ENCODE data around the gene RAPGEF4.

The RAPGEF4 gene

DNA sequence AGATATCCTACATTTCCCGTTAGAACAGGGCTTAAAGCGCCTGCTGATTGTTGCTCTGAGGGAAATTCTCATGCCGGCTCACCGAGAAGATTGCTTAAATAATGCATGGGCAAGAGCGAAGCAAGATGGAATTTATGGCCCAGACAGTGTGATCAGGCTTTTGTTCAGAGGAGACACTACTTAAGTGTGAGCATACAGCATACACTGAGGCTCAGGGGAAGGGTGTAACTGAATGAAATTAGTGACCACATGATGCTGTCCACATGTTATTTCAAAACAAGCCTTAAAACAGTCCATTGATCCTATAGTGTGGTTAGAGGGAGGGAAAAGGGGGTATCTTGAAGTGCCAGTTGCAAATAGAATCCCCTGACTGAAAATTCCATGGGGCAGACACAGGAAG lies 125.5 kb downstream of the RAPGEF4 start:
- H3K27me3 ChIP-seq (ENCODE audit: insufficient read depth, low read length) = no peaks in the 10 kb centered on the region
- H3K9me3 ChIP-seq (ENCODE audit: insufficient read depth, low read depth, low read length) = no peaks in the 10 kb centered on the region
- no peaks in the 10 kb centered on the region for H3K79me1 ChIP-seq (ENCODE audit: low read length)
- no peak overlapping the region for H2AK5ac ChIP-seq (ENCODE audit: low read length)
- no peak overlapping the region for H3K14ac ChIP-seq (ENCODE audit: low read length)
- no peak overlapping the region for H3K4me2 ChIP-seq (ENCODE audit: low read length)
- H4K12ac ChIP-seq (ENCODE audit: low read depth, low read length) = no peak overlapping the region
- H3K79me2 ChIP-seq (ENCODE audit: control insufficient read depth, insufficient read depth, low read length, poor library complexity) = no peaks in the 10 kb centered on the region
- no peak overlapping the region for H3K18ac ChIP-seq (ENCODE audit: low read length)
- H2BK12ac ChIP-seq (ENCODE audit: low read length) = no peak overlapping the region
- no peak overlapping the region for H3K23ac ChIP-seq (ENCODE audit: low read length)
- H3K4me1 ChIP-seq (ENCODE audit: control insufficient read depth in 1 of 2, insufficient read depth in 2 of 2, low read length in 2 of 2) = no peaks in the 10 kb centered on the region
- no peak overlapping the region for H4K91ac ChIP-seq (ENCODE audit: low read depth, low read length)
- no peak overlapping the region for H3K9ac ChIP-seq (ENCODE audit: low read length)
- H3K4ac ChIP-seq (ENCODE audit: low read depth, low read length) = no peak overlapping the region
- H3K4me3 ChIP-seq (ENCODE audit: low read depth, low read length) = no peak overlapping the region
- DNase-seq = no peak
- no peak overlapping the region for H2AFZ ChIP-seq (ENCODE audit: insufficient read depth, low read length, poor library complexity)
- no peak overlapping the region for H2BK5ac ChIP-seq (ENCODE audit: low read depth, low read length, poor library complexity)
- no peak overlapping the region for H3K27ac ChIP-seq (ENCODE audit: low read depth, low read length)
- H2BK120ac ChIP-seq (ENCODE audit: insufficient read depth, low read length, poor library complexity) = no peak overlapping the region
- no peaks in the 10 kb centered on the region for H3K36me3 ChIP-seq (ENCODE audit: control insufficient read depth in 1 of 2, insufficient read depth in 2 of 2, low read length in 2 of 2)
- no CpG with 5 or more reads among the region's 5 CpGs for WGBS (ENCODE audit: extremely low coverage, insufficient coverage, insufficient read length)
- H4K8ac ChIP-seq (ENCODE audit: low read depth, low read length) = no peak overlapping the region

- Histone ChIP-seq H3K14ac (ENCODE audit: low read length) (no peak overlapping the region), H3K9ac (ENCODE audit: low read length) (no peak overlapping the region), H4K91ac (ENCODE audit: low read depth, low read length) (no peak overlapping the region), H3K27me3 (ENCODE audit: insufficient read depth, low read length) (no peaks in the 10 kb centered on the region), H3K4me1 (ENCODE audit: control insufficient read depth in 1 of 2, insufficient read depth in 2 of 2, low read length in 2 of 2) (no peaks in the 10 kb centered on the region), H2BK5ac (ENCODE audit: low read depth, low read length, poor library complexity) (no peak overlapping the region), H3K18ac (ENCODE audit: low read length) (no peak overlapping the region), H3K4ac (ENCODE audit: low read depth, low read length) (no peak overlapping the region), H3K9me3 (ENCODE audit: insufficient read depth, low read depth, low read length) (no peaks in the 10 kb centered on the region), H3K4me2 (ENCODE audit: low read length) (no peak overlapping the region), H3K27ac (ENCODE audit: low read depth, low read length) (no peak overlapping the region), H4K12ac (ENCODE audit: low read depth, low read length) (no peak overlapping the region), H3K36me3 (ENCODE audit: control insufficient read depth in 1 of 2, insufficient read depth in 2 of 2, low read length in 2 of 2) (no peaks in the 10 kb centered on the region), H3K79me2 (ENCODE audit: control insufficient read depth, insufficient read depth, low read length, poor library complexity) (no peaks in the 10 kb centered on the region), H3K23ac (ENCODE audit: low read length) (no peak overlapping the region), H2BK12ac (ENCODE audit: low read length) (no peak overlapping the region), H3K4me3 (ENCODE audit: low read depth, low read length) (no peak overlapping the region), H2AFZ (ENCODE audit: insufficient read depth, low read length, poor library complexity) (no peak overlapping the region), H4K8ac (ENCODE audit: low read depth, low read length) (no peak overlapping the region), H3K79me1 (ENCODE audit: low read length) (no peaks in the 10 kb centered on the region), H2BK120ac (ENCODE audit: insufficient read depth, low read length, poor library complexity) (no peak overlapping the region), H2AK5ac (ENCODE audit: low read length) (no peak overlapping the region)
- DNase-seq = no peak
- no CpG with 5 or more reads among the region's 7 CpGs for WGBS (ENCODE audit: extremely low coverage, insufficient coverage, insufficient read length)
Observed at GRCh38 chr2:172861656-172862476, 126.2 kb downstream of the RAPGEF4 start.

DNA sequence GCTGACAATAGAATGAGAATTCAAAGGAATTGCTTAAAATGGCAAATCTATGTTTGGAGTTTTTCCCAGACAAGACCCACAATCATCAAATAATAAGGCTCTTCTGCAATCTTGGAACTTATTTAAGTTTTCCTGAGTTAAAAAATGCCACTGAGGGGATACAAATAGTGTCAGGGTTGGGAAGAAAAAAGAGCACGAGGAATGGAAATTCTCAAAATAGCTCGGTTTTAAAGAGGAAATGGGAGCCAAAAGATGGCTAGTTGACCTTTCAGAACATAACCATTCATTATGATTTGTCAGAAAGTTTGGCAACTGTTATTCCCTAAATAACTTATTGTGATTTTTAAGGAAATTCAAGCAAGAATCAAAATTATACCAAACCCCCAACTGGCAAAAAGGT lies 127.7 kb downstream of the RAPGEF4 start:
- H3K4me1 ChIP-seq (ENCODE audit: control insufficient read depth in 1 of 2, insufficient read depth in 2 of 2, low read length in 2 of 2) = no peaks in the 10 kb centered on the region
- no peak overlapping the region for H4K8ac ChIP-seq (ENCODE audit: low read depth, low read length)
- no peak overlapping the region for H3K4me3 ChIP-seq (ENCODE audit: low read depth, low read length)
- no peak overlapping the region for H3K18ac ChIP-seq (ENCODE audit: low read length)
- H4K12ac ChIP-seq (ENCODE audit: low read depth, low read length) = no peak overlapping the region
- no peak overlapping the region for H3K4me2 ChIP-seq (ENCODE audit: low read length)
- H2BK5ac ChIP-seq (ENCODE audit: low read depth, low read length, poor library complexity) = no peak overlapping the region
- no peak overlapping the region for H4K91ac ChIP-seq (ENCODE audit: low read depth, low read length)
- H2AFZ ChIP-seq (ENCODE audit: insufficient read depth, low read length, poor library complexity) = no peak overlapping the region
- no peaks in the 10 kb centered on the region for H3K79me1 ChIP-seq (ENCODE audit: low read length)
- no peak overlapping the region for H2BK120ac ChIP-seq (ENCODE audit: insufficient read depth, low read length, poor library complexity)
- no peak overlapping the region for H2AK5ac ChIP-seq (ENCODE audit: low read length)
- no peaks in the 10 kb centered on the region for H3K36me3 ChIP-seq (ENCODE audit: control insufficient read depth in 1 of 2, insufficient read depth in 2 of 2, low read length in 2 of 2)
- WGBS (ENCODE audit: extremely low coverage, insufficient coverage, insufficient read length) = no CpG with 5 or more reads among the region's 2 CpGs
- DNase-seq = no peak
- no peak overlapping the region for H3K14ac ChIP-seq (ENCODE audit: low read length)
- H3K9me3 ChIP-seq (ENCODE audit: insufficient read depth, low read depth, low read length) = no peaks in the 10 kb centered on the region
- H3K4ac ChIP-seq (ENCODE audit: low read depth, low read length) = no peak overlapping the region
- no peak overlapping the region for H3K27ac ChIP-seq (ENCODE audit: low read depth, low read length)
- no peaks in the 10 kb centered on the region for H3K79me2 ChIP-seq (ENCODE audit: control insufficient read depth, insufficient read depth, low read length, poor library complexity)
- no peak overlapping the region for H2BK12ac ChIP-seq (ENCODE audit: low read length)
- H3K27me3 ChIP-seq (ENCODE audit: insufficient read depth, low read length) = no peaks in the 10 kb centered on the region
- H3K9ac ChIP-seq (ENCODE audit: low read length) = no peak overlapping the region
- H3K23ac ChIP-seq (ENCODE audit: low read length) = no peak overlapping the region

- H4K12ac ChIP-seq (ENCODE audit: low read depth, low read length) = no peak overlapping the region
- no peak overlapping the region for H3K4me3 ChIP-seq (ENCODE audit: low read depth, low read length)
- no peak overlapping the region for H4K8ac ChIP-seq (ENCODE audit: low read depth, low read length)
- no peak overlapping the region for H3K14ac ChIP-seq (ENCODE audit: low read length)
- no peak overlapping the region for H4K91ac ChIP-seq (ENCODE audit: low read depth, low read length)
- H3K4me2 ChIP-seq (ENCODE audit: low read length) = no peak overlapping the region
- no peak overlapping the region for H3K18ac ChIP-seq (ENCODE audit: low read length)
- no CpG with 5 or more reads among the region's 5 CpGs for WGBS (ENCODE audit: extremely low coverage, insufficient coverage, insufficient read length)
- no peak overlapping the region for H2AK5ac ChIP-seq (ENCODE audit: low read length)
- no peak overlapping the region for H2BK5ac ChIP-seq (ENCODE audit: low read depth, low read length, poor library complexity)
- no peak overlapping the region for H2AFZ ChIP-seq (ENCODE audit: insufficient read depth, low read length, poor library complexity)
- H3K79me2 ChIP-seq (ENCODE audit: control insufficient read depth, insufficient read depth, low read length, poor library complexity) = no peaks in the 10 kb centered on the region
- no peaks in the 10 kb centered on the region for H3K79me1 ChIP-seq (ENCODE audit: low read length)
- no peak overlapping the region for H3K4ac ChIP-seq (ENCODE audit: low read depth, low read length)
- no peaks in the 10 kb centered on the region for H3K36me3 ChIP-seq (ENCODE audit: control insufficient read depth in 1 of 2, insufficient read depth in 2 of 2, low read length in 2 of 2)
- H3K27ac ChIP-seq (ENCODE audit: low read depth, low read length) = no peak overlapping the region
- H2BK120ac ChIP-seq (ENCODE audit: insufficient read depth, low read length, poor library complexity) = no peak overlapping the region
- H2BK12ac ChIP-seq (ENCODE audit: low read length) = no peak overlapping the region
- no peaks in the 10 kb centered on the region for H3K27me3 ChIP-seq (ENCODE audit: insufficient read depth, low read length)
- no peak overlapping the region for H3K9ac ChIP-seq (ENCODE audit: low read length)
- no peaks in the 10 kb centered on the region for H3K9me3 ChIP-seq (ENCODE audit: insufficient read depth, low read depth, low read length)
- peak; percentile 52 to 73 for DNase-seq
- H3K23ac ChIP-seq (ENCODE audit: low read length) = no peak overlapping the region
- no peaks in the 10 kb centered on the region for H3K4me1 ChIP-seq (ENCODE audit: control insufficient read depth in 1 of 2, insufficient read depth in 2 of 2, low read length in 2 of 2)
Observed at GRCh38 chr2:172864182-172864581, 128.5 kb downstream of the RAPGEF4 start.

All from trophoblast cell (in vitro differentiated cells and primary cell).